ENCODE measurements around the gene PTPRZ1.

Gene PTPRZ1

GRCh38 chr7:121901026-121901425, 28.1 kb downstream of the PTPRZ1 start:
- ChIA-PET POLR2A (no interaction called here), CTCF (no interaction called here)
- no peak for DNase-seq (ENCODE audit: low read depth, low spot score)
- H3K4me3 ChIP-seq (ENCODE audit: low read depth, low read length) = no peak overlapping the region
- no peak for TF ChIP-seq CTCF (IDR thresholded peaks at IDR 0.05; ENCODE audit: insufficient read depth, low read length, missing control alignments)

- TF ChIP-seq CTCF (IDR thresholded peaks at IDR 0.05; ENCODE audit: insufficient read depth, low read length, missing control alignments) = no peak
- no peak for DNase-seq (ENCODE audit: low read depth, low spot score)
- CTCF ChIA-PET = no interaction called here
- H3K4me3 ChIP-seq (ENCODE audit: low read depth, low read length) = no peak overlapping the region
- POLR2A ChIA-PET = no interaction called here
These were observed 31.2 kb downstream of the PTPRZ1 start for GRCh38 chr7:121904120-121904519.

- ChIA-PET CTCF (no interaction called here), POLR2A (no interaction called here)
- no peak overlapping the region for H3K4me3 ChIP-seq (ENCODE audit: low read depth, low read length)
- TF ChIP-seq CTCF (IDR thresholded peaks at IDR 0.05; ENCODE audit: insufficient read depth, low read length, missing control alignments) = no peak
- DNase-seq (ENCODE audit: low read depth, low spot score) = no peak
These were observed 35.1 kb downstream of the PTPRZ1 start for GRCh38 chr7:121908042-121908441.

- DNase-seq (ENCODE audit: low read depth, low spot score) = no peak
- no peak overlapping the region for H3K4me3 ChIP-seq (ENCODE audit: low read depth, low read length)
- no peak for TF ChIP-seq CTCF (IDR thresholded peaks at IDR 0.05; ENCODE audit: insufficient read depth, low read length, missing control alignments)
- CTCF ChIA-PET = no interaction called here
- POLR2A ChIA-PET = no interaction called here
These were observed 36.9 kb downstream of the PTPRZ1 start for GRCh38 chr7:121909716-121910345.

- no peak for TF ChIP-seq CTCF (IDR thresholded peaks at IDR 0.05; ENCODE audit: insufficient read depth, low read length, missing control alignments)
- DNase-seq (ENCODE audit: low read depth, low spot score) = no peak
- ChIA-PET POLR2A (no interaction called here), CTCF (interaction anchor here (1.0 kb wide), 1 partner anchor 60 kb away, joined by 3 read pairs; no protein-coding TSS in a partner anchor)
- no peak overlapping the region for H3K4me3 ChIP-seq (ENCODE audit: low read depth, low read length)
These were observed 41.1 kb downstream of the PTPRZ1 start for GRCh38 chr7:121913947-121914675.

- DNase-seq (ENCODE audit: low read depth, low spot score) = no peak
- H3K4me3 ChIP-seq (ENCODE audit: low read depth, low read length) = no peak overlapping the region
- TF ChIP-seq CTCF (IDR thresholded peaks at IDR 0.05; ENCODE audit: insufficient read depth, low read length, missing control alignments) = no peak
- ChIA-PET CTCF (no interaction called here), POLR2A (no interaction called here)
These were observed 41.8 kb downstream of the PTPRZ1 start for GRCh38 chr7:121914676-121915279.

Data from AG04449 (cell line).